Ishikawa (cell line): Measurements from ENCODE around the gene SEC14L2.
A peak's percentile ranks its signal among the peaks of the same experiment; 100 is the strongest.

ENCODE experiments used
- CEBPB ChIP-seq: IDR thresholded peaks from 2 replicates; pipeline ENCODE4 v1.6.1; 2012
- CREB1 ChIP-seq: IDR thresholded peaks from 2 replicates; pipeline ENCODE4 v1.6.1; 2012; ENCODE audit warnings: low read depth
- EGR1 ChIP-seq: IDR thresholded peaks from 2 replicates; pipeline ENCODE4 v1.6.1; 2012
- EP300 ChIP-seq: IDR thresholded peaks from 2 replicates; pipeline ENCODE4 v1.6.1; 2012; ENCODE audit warnings: borderline replicate concordance
- FOXM1 ChIP-seq: IDR thresholded peaks from 2 replicates; pipeline ENCODE4 v1.6.1; 2012; ENCODE audit warnings: low read depth, borderline replicate concordance
- NFIC ChIP-seq: IDR thresholded peaks from 2 replicates; pipeline ENCODE4 v1.6.1; 2012
- RAD21 ChIP-seq: IDR thresholded peaks from 2 replicates; pipeline ENCODE4 v1.6.1; 2012; ENCODE audit warnings: low read depth
- TAF1 ChIP-seq: IDR thresholded peaks from 2 replicates; pipeline ENCODE4 v1.6.1; 2012; ENCODE audit warnings: low read depth, mild to moderate bottlenecking
- TCF12 ChIP-seq: IDR thresholded peaks from 2 replicates; pipeline ENCODE4 v1.6.1; 2012; ENCODE audit warnings: low read depth
- TEAD4 ChIP-seq: IDR thresholded peaks from 2 replicates; pipeline ENCODE4 v1.6.1; 2012
- YY1 ChIP-seq: IDR thresholded peaks from 2 replicates; pipeline ENCODE4 v1.6.1; 2012; ENCODE audit warnings: low read depth
- ZBTB7A ChIP-seq: IDR thresholded peaks from 2 replicates; pipeline ENCODE4 v1.6.1; 2012; ENCODE audit warnings: low read depth
- TF ChIP-seq, protein P1 (sequence below): IDR thresholded peaks from 2 replicates; pipeline ENCODE4 v1.6.1; 2012
- TF ChIP-seq, protein P2 (sequence below): IDR thresholded peaks from 2 replicates; pipeline ENCODE4 v1.6.1; 2012
- TF ChIP-seq, protein P3 (sequence below): IDR thresholded peaks from 2 replicates; pipeline ENCODE4 v1.6.1; 2012; ENCODE audit warnings: low read depth, mild to moderate bottlenecking

The SEC14L2 gene

DNA sequence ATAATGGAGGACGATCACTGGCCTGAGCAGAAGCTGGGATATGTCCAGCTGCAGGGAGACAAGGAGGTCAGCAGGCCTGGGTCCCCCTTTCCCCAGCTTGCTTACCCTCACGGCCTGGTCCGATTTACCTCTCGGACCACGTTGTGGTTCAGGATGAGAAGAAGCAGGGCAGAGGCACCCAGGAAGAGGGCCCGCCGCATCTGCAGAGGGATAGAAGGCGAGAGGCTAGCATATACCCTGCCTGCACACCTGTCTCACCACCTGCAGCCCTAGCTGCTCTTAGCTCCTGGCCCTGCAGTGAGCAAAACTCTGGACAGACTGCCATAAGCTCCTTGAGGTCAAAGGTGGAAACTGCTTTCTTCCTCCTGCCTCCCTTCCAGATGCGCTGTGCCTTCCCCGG is 10.9 kb upstream of the SEC14L2 start:
- TF ChIP-seq FOXM1: no peak
- TF ChIP-seq TEAD4: no peak
- TF ChIP-seq RAD21: no peak

DNA sequence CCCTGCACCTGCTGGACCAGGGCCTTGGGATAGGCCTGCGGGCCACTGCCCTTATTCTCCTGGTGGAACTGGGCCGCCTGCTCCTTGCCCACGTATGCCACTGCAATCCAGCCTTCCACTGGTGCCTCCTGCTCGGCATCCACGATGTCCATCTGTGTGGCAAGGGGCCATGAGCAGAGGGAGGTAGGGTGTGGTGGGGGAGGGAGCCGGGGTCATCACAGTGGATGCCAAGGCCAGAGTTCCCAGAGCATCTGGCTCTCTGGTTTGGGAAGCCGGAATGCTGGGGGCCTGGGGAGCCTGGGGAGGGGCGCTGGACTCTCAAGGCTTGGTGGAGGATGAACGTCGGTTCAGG is 10.2 kb upstream of the SEC14L2 start:
- TF ChIP-seq FOXM1 (no peak), ZBTB7A (no peak), EGR1 (no peak), CEBPB (no peak), EP300 (no peak), CREB1 (no peak), RAD21 (no peak), TEAD4 (no peak), TAF1 (no peak), NFIC (no peak)
- TF ChIP-seq, protein P1, sequence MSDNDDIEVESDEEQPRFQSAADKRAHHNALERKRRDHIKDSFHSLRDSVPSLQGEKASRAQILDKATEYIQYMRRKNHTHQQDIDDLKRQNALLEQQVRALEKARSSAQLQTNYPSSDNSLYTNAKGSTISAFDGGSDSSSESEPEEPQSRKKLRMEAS: no peak

DNA sequence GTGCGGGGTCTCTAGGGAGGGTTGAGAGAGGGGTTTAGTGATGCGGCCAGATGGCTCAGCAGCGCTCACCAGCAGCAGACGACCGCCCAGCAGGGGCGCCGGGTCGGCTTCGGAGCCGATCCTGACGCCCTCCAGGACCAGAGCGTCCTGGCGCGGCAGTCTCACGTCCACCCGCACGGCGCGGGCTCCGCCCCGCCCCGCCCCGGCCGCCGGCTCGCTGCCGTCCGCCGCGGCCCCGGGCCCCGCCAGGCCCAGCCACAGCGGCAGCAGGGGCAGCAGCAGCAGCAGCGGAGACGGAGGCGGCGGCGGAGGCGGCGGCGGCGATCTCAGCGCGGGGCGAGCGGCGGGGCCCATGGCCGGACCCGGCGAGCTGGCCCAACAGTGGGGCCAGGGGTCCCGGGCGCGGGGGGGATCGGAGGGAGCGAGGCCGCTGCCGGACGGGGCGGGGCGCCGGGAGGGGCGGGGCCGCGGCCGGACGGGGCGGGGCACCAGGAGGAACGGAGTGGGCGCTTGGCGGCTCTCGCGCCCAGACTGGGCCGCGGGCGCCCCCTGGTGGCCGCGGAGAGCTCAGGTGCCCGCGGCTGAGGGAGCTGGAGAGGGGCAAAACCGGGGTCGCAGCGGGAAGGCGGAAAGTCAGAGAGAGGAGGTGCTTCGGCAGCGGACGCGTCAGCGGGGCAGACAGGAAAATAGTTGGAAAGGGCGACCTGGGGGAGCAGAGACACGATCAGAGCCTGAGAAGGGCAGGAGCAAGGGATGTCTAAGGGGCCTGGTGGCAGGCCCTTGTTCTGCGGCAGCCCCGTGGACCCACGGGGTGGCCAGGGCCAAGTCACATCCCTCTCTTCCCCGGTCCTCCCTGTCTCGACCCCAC is 9.6 kb upstream of the SEC14L2 start, which contains the start of gene RNF215:
Gene RNF215 (minus strand): TSS at position 452 of the 868 bp plus-strand sequence. CDS start 98 bp downstream, at position 354.
- TF ChIP-seq, protein P1: no peak
- TF ChIP-seq TAF1 (peak; percentile 19; the same call in 1 of the 2 replicates), FOXM1 (no peak), TCF12 (no peak), EGR1 (no peak), YY1 (0 out of 2 replicates have a peak, but pooled peaks have one; percentile 12), ZBTB7A (peak; percentile 98), TEAD4 (no peak), EP300 (no peak), CEBPB (no peak), CREB1 (no peak), NFIC (no peak), RAD21 (peak; percentile 73)
- TF ChIP-seq, protein P2, sequence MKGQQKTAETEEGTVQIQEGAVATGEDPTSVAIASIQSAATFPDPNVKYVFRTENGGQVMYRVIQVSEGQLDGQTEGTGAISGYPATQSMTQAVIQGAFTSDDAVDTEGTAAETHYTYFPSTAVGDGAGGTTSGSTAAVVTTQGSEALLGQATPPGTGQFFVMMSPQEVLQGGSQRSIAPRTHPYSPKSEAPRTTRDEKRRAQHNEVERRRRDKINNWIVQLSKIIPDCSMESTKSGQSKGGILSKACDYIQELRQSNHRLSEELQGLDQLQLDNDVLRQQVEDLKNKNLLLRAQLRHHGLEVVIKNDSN: no peak
- TF ChIP-seq, protein P3, sequence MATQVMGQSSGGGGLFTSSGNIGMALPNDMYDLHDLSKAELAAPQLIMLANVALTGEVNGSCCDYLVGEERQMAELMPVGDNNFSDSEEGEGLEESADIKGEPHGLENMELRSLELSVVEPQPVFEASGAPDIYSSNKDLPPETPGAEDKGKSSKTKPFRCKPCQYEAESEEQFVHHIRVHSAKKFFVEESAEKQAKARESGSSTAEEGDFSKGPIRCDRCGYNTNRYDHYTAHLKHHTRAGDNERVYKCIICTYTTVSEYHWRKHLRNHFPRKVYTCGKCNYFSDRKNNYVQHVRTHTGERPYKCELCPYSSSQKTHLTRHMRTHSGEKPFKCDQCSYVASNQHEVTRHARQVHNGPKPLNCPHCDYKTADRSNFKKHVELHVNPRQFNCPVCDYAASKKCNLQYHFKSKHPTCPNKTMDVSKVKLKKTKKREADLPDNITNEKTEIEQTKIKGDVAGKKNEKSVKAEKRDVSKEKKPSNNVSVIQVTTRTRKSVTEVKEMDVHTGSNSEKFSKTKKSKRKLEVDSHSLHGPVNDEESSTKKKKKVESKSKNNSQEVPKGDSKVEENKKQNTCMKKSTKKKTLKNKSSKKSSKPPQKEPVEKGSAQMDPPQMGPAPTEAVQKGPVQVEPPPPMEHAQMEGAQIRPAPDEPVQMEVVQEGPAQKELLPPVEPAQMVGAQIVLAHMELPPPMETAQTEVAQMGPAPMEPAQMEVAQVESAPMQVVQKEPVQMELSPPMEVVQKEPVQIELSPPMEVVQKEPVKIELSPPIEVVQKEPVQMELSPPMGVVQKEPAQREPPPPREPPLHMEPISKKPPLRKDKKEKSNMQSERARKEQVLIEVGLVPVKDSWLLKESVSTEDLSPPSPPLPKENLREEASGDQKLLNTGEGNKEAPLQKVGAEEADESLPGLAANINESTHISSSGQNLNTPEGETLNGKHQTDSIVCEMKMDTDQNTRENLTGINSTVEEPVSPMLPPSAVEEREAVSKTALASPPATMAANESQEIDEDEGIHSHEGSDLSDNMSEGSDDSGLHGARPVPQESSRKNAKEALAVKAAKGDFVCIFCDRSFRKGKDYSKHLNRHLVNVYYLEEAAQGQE: no peak

DNA sequence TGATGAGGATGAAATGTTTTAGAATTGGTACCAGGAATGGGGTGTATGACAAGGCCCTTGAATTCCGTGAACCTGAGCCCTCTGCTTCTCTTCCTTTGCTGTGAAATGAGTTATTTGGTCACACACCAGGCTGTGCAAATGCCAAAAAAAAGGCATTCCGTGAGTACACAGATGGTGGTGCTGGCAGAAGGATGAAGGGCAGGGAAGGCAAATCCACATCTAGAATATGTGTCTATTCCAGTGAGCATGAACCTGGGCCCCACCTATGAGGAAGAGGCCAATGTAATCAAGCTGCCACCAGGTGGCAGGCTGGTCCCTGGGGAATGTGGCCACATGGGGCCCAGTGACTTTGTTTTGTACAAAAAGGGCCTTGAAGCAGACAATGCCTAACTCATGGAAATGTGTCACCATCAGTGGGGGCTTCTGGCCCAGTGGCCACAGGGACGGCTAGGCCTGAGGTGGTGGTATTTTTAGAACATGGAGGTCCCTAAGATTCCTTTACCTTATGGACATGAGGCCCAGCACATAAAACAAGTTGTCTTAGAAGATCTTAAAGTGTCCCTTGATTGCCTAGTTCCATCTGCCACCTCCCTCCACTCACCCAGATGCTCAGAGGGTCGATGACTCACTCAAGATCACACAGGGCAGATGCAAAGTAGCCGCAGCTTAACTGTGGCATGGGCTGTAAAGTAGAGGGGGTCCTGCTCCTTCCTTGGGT is 5.7 kb upstream of the SEC14L2 start:
- TF ChIP-seq RAD21: peak; percentile 92
- TF ChIP-seq, protein P1: peak; percentile 51; the same call in 1 of the 2 replicates
- TF ChIP-seq, protein P2: peak; percentile 21; the same call in 1 of the 2 replicates
- TF ChIP-seq TEAD4: peak; percentile 53; the same call in 1 of the 2 replicates
- no peak for TF ChIP-seq ZBTB7A

DNA sequence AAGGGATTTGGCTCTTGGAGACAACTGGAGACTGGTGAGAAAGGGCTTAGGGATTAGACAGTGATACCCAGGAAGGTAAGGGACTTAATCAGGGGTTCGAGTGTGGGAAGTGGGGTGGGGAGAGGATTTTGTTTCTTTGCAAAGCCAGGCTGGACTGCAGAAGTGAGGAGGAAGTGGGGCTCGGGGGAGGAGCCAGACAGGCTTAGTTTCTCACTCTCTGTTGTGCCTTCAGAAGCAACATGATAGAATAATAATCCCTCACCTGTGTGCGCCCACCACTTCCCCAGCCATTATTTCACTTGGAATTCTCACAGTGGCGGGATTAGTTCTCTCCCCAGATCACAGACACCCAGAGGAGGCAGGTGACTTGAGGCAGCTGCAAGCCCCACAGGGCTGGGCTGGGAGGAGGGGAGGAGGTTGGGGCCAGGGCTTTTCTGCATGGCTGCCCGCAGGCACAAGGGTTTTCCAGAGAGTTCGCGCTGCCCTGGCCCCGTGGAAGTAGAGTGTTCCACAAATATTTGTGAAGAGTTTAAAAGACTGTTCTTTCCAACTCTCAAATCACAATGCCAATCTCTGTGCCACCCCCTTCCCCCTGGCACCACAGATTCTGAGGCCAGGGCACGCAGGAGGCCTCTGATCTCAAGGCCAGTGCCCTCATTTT is 4.0 kb upstream of the SEC14L2 start:
- TF ChIP-seq, protein P1: 0 out of 2 replicates have a peak, but pooled peaks have one; percentile 4
- TF ChIP-seq CEBPB: no peak

DNA sequence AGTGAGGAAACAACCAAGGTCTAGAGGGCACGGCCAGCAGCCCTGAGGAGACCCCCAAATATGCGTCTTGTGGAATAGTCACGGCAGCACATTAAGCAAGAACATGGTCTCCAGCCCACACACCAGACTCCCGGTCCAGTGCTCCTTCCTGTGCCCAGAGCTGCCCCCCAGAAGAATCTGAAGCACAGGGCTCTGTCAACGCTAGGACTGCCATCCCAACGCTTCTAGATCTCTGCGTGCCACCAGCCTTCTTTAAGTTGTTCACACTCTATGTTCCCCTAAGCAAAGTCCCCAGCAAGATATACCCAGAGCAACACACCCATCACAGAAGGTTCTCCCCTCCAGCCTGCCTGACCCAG is 3.5 kb upstream of the SEC14L2 start:
- TF ChIP-seq EGR1 (no peak), TAF1 (no peak), YY1 (no peak), RAD21 (no peak), CEBPB (no peak), TCF12 (0 out of 2 replicates have a peak, but pooled peaks have one; percentile 15)
- TF ChIP-seq, protein P2: no peak
- TF ChIP-seq, protein P1: 0 out of 2 replicates have a peak, but pooled peaks have one; percentile 6
- TF ChIP-seq, protein P3: no peak
